Right lobe of liver (tissue), 6 donors: Measurements from ENCODE around the gene SNX10. TPM values are rescaled to one million over a fixed set of nuclear protein-coding genes. Genes with fewer than 3 reads are reported as not detected.
A peak's percentile ranks its signal among the peaks of the same experiment; 100 is the strongest.

Source experiments
- ATAC-seq, 4 donors: fragments of 200-7000 bp; cut with Tn5 transposase; one replicate each; pipeline ENCODE4 v1.9.1; 2020; ENCODE audit warnings: mild to moderate bottlenecking in 4 of 4, moderate library complexity in 4 of 4
- DNase-seq, 3 donors: peaks; one replicate each; pipeline ENCODE4 v3.0.0-alpha.2; 2020
- H3K27ac ChIP-seq, 3 donors: fragments of 200-600 bp; one replicate each; pipeline ENCODE4 v1.8.0; 2022
- H3K27me3 ChIP-seq, 2 donors: fragments of 200-600 bp; one replicate each; pipeline ENCODE4 v1.8.0; 2022
- H3K36me3 ChIP-seq, 4 donors: fragments of 200-600 bp; sonication (generic) in 1 of 4; one replicate each; pipeline versions ENCODE4 v1.5.1 to v1.8.0; 2017 to 2022; ENCODE audit warnings: control low read depth in 1 of 4
- H3K4me1 ChIP-seq, 4 donors: fragments of 200-600 bp; sonication (generic) in 1 of 4; one replicate each; pipeline versions ENCODE4 v1.5.1 to v1.8.0; 2017 to 2022; ENCODE audit warnings: control low read depth in 1 of 4
- H3K4me3 ChIP-seq, 3 donors: fragments of 200-600 bp; one replicate each; pipeline ENCODE4 v1.8.0; 2022
- H3K9me3 ChIP-seq, 4 donors: fragments of 200-600 bp; sonication (generic) in 1 of 4; one replicate each; pipeline versions ENCODE4 v1.5.1 to v1.8.0; 2017 to 2022; ENCODE audit warnings: control low read depth in 1 of 4
- POLR2A ChIP-seq: fragments of 450-650 bp; IDR thresholded peaks from one replicate; pipeline ENCODE4 v1.6.1; 2017; ENCODE audit warnings: antibody characterized with exemption, mild to moderate bottlenecking
- WGBS: methylation state at CpG from one replicate; pipeline ENCODE4 v1.1.6; 2018; ENCODE audit warnings: low coverage, low lambda C conversion rate; ENCODE audit not compliant: insufficient coverage; ENCODE audit errors: missing lambda C conversion rate; 5-methylcytosine and 5-hydroxymethylcytosine counted together
- intact Hi-C, 2 donors: fragments of 100-400 bp; cut with DNase I; formaldehyde crosslinking; loops; one replicate each; pipeline versions ENCODE4 v1.11.2 to v1.14.1; 2022
- total RNA-seq, 6 experiments: library from RNA; depleted of rRNA in 2 of 6; stranded (reverse); fragments of >200 nt in 2 of 6; fragmentation: NEBNext Ultra II Directional in 3 of 6; extraction: Animal tissue kit (Norgen Biotek cat#: 25700) in 3 of 6; gene quantifications; one replicate each; pipeline versions ENCODE4 v1.1.0 to v1.2.4, GENCODE V29; 2016 to 2023
- TF ChIP-seq, protein P1 (sequence below), 4 donors: fragments of 200-600 bp in 3 of 4; fragments of 450-650 bp in 1 of 4; IDR thresholded peaks; one replicate each; pipeline versions ENCODE4 v1.5.1 to v1.8.0; 2016 to 2022; ENCODE audit warnings: antibody characterized with exemption in 4 of 4, mild to moderate bottlenecking in 2 of 4
- donor health status: DM: no; HTN: yes; CAD: no.
- donor health status: DM: no; HTN: no; CAD: no.
- donor health status: DM: no; HTN: no; CAD: no.
- donor health status: DM: no; HTN: yes; CAD: no.
- donor health status: DM: no; HTN: yes; CAD: no.

Gene SNX10
- total RNA-seq, 6 experiments from 2014 or later: 10.1 to 59.0 (median 37.7) TPM

DNA sequence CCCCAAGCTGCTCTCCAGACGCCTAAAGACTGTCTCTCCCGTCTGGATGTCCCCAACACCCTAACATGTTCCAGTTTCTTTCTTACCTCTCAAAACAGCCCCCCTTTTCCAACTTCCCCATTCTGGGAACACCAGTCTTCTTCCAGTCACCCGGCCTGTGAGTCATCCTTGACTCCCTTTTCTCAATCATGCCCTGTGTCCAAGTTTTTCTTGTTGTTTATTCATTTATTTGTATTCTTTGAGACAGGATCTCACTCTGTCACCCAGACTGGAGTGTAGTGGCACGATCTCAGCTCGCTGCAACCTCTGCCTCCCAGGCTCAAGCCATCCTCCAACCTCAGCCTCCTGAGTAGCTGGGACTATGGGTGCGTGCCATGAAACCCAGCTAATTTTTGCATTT is 15.6 kb downstream of the SNX10 start:
- Histone ChIP-seq H3K4me1 (peaks cover 0 to 11% (median 6%) of the 10 kb centered on the region in 4 donors), H3K27me3 (no peaks in the 10 kb centered on the region), H3K9me3 (no peaks in the 10 kb centered on the region), H3K36me3 (no peaks in the 10 kb centered on the region), H3K27ac (peak overlapping the region in 1 of 3 donors; percentile 87), H3K4me3 (no peak overlapping the region)
- DNase-seq: peak in 1 of 3 donors; percentile 48
- WGBS: 60% methylated on average over 6 of the region's 6 CpGs
- peak; percentile 17 to 56 (median 23) for ATAC-seq
- TF ChIP-seq, protein P1, sequence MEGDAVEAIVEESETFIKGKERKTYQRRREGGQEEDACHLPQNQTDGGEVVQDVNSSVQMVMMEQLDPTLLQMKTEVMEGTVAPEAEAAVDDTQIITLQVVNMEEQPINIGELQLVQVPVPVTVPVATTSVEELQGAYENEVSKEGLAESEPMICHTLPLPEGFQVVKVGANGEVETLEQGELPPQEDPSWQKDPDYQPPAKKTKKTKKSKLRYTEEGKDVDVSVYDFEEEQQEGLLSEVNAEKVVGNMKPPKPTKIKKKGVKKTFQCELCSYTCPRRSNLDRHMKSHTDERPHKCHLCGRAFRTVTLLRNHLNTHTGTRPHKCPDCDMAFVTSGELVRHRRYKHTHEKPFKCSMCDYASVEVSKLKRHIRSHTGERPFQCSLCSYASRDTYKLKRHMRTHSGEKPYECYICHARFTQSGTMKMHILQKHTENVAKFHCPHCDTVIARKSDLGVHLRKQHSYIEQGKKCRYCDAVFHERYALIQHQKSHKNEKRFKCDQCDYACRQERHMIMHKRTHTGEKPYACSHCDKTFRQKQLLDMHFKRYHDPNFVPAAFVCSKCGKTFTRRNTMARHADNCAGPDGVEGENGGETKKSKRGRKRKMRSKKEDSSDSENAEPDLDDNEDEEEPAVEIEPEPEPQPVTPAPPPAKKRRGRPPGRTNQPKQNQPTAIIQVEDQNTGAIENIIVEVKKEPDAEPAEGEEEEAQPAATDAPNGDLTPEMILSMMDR (IDR thresholded peaks at IDR 0.05): no peak
- no peak for TF ChIP-seq POLR2A
- intact Hi-C loops: no loop called here

GRCh38 chr7:26307791-26308190 is 16.1 kb downstream of the SNX10 start:
- intact Hi-C loops: no loop called here
- 83% methylated on average over 1 of the region's 1 CpG for WGBS
- H3K27me3 ChIP-seq: no peaks in the 10 kb centered on the region
- peaks cover 0 to 11% (median 6%) of the 10 kb centered on the region in 4 donors for H3K4me1 ChIP-seq
- H3K9me3 ChIP-seq: no peaks in the 10 kb centered on the region
- DNase-seq (no peak), ATAC-seq (no peak)
- no peak overlapping the region for H3K4me3 ChIP-seq
- no peaks in the 10 kb centered on the region for H3K36me3 ChIP-seq
- TF ChIP-seq POLR2A: no peak
- TF ChIP-seq, protein P1 (IDR thresholded peaks at IDR 0.05): no peak
- H3K27ac ChIP-seq: peak overlapping the region in 1 of 3 donors; percentile 87

- H3K9me3 ChIP-seq: no peaks in the 10 kb centered on the region
- no peak for TF ChIP-seq POLR2A
- TF ChIP-seq, protein P1 (IDR thresholded peaks at IDR 0.05): no peak
- 92% methylated on average over 4 of the region's 4 CpGs for WGBS
- no peak overlapping the region for H3K4me3 ChIP-seq
- intact Hi-C loops: no loop called here
- no peaks in the 10 kb centered on the region for H3K27me3 ChIP-seq
- DNase-seq (no peak), ATAC-seq (no peak)
- H3K4me1 ChIP-seq: peaks cover 0 to 11% (median 6%) of the 10 kb centered on the region in 4 donors
- H3K36me3 ChIP-seq: no peaks in the 10 kb centered on the region
- H3K27ac ChIP-seq: no peak overlapping the region
Measured at GRCh38 chr7:26308551-26308950, 16.9 kb downstream of the SNX10 start.

DNA sequence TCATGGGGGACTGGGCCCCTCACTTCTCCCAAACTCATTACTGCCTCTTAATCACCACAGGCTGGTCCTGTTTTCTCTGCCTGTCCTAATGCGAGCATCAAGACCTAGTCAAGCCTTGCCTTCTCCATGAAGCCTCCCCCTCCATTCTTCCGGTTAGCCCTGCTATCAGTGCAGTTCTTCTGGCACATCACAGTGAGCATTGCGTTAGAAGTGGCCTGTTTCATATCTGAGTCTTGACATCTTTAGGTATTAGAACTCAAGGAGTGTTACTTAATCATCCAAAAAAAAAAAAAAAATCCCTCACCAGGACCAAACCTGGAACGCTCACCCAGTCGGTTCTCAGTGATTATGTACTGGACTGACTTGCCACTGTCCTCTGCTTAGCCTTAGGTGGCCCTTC is 17.4 kb downstream of the SNX10 start:
- H3K4me1 ChIP-seq: peaks cover 0 to 11% (median 6%) of the 10 kb centered on the region in 4 donors
- intact Hi-C loops: no loop called here
- no peaks in the 10 kb centered on the region for H3K9me3 ChIP-seq
- TF ChIP-seq, protein P1 (IDR thresholded peaks at IDR 0.05): no peak
- TF ChIP-seq POLR2A: no peak
- no peak overlapping the region for H3K27ac ChIP-seq
- H3K36me3 ChIP-seq: no peaks in the 10 kb centered on the region
- no peaks in the 10 kb centered on the region for H3K27me3 ChIP-seq
- no peak for DNase-seq
- 90% methylated on average over 5 of the region's 5 CpGs for WGBS
- no peak for ATAC-seq
- no peak overlapping the region for H3K4me3 ChIP-seq

DNA sequence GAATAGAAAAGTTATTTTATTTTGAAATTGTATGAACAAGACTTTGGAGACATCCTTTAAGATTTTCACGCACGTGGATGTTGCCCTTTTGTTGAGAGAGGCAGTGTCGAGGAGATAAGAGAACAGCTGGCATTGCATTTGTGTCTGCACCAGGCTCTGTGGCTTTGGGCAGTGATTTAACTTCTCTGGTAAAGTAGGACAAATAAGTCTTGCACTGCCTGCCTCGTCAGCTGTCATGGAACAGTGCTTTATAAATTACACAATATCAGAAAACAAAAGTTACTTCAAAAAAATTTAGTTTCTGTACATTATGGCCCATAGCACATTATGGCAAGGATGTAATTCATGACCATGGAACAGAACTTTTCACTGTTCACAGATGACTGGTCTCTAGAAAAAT is 20.1 kb downstream of the SNX10 start:
- H3K4me3 ChIP-seq: no peak overlapping the region
- intact Hi-C loops: no loop called here
- no peaks in the 10 kb centered on the region for H3K9me3 ChIP-seq
- H3K4me1 ChIP-seq: no peaks in the 10 kb centered on the region
- no peak for TF ChIP-seq POLR2A
- TF ChIP-seq, protein P1 (IDR thresholded peaks at IDR 0.05): no peak
- ATAC-seq (peak in 2 of 4 donors; percentile 5 to 32), DNase-seq (no peak)
- peak overlapping the region in 1 of 3 donors; percentile 34 for H3K27ac ChIP-seq
- WGBS: 52% methylated on average over 4 of the region's 4 CpGs
- H3K27me3 ChIP-seq: no peaks in the 10 kb centered on the region
- H3K36me3 ChIP-seq: no peaks in the 10 kb centered on the region
